ENCODE results near the gene EIF5A. TPM values are rescaled to one million over a fixed set of nuclear protein-coding genes. Genes with fewer than 3 reads are reported as not detected.

Gene EIF5A
- total and polyA plus RNA-seq, 2 experiments from 2014 or later: 267 to 693 TPM

GRCh38 chr17:7325031-7325528 lies 17.7 kb downstream of the EIF5A start:
- DNase-seq (ENCODE audit: low spot score): no peak
- no peaks in the 10 kb centered on the region for H3K9me2 ChIP-seq (replicated peaks; ENCODE audit: insufficient read depth)
- H2AFZ ChIP-seq: no peak overlapping the region
- H3K79me2 ChIP-seq: peaks cover 17% of the 10 kb centered on the region
- H3K4me2 ChIP-seq: no peak overlapping the region
- H3K4me3 ChIP-seq: no peak overlapping the region
- no peaks in the 10 kb centered on the region for H3K36me3 ChIP-seq (replicated peaks; ENCODE audit: insufficient read depth, low read depth)
- H4K20me1 ChIP-seq (ENCODE audit: insufficient read depth, poor library complexity, severe bottlenecking): no peaks in the 10 kb centered on the region
- TF ChIP-seq EZH2phosphoT487 (IDR thresholded peaks at IDR 0.05; ENCODE audit: low read depth, severe bottlenecking, unreplicated experiment) (no peak), EZH2 (IDR thresholded peaks at IDR 0.05; ENCODE audit: borderline replicate concordance) (no peak), CTCF (IDR thresholded peaks at IDR 0.05; ENCODE audit: poor library complexity) (no peak)
- no peaks in the 10 kb centered on the region for H3K27me3 ChIP-seq
- 98% methylated on average over 17 of the region's 19 CpGs for WGBS (ENCODE audit: low lambda C conversion rate, missing lambda C conversion rate)
- H3K27ac ChIP-seq: no peak overlapping the region
- no peaks in the 10 kb centered on the region for H3K9me3 ChIP-seq (ENCODE audit: low read depth)
- H3K4me1 ChIP-seq (ENCODE audit: insufficient read depth): peaks cover 5% of the 10 kb centered on the region

- no peak overlapping the region for H3K27ac ChIP-seq
- no peaks in the 10 kb centered on the region for H4K20me1 ChIP-seq (ENCODE audit: insufficient read depth, poor library complexity, severe bottlenecking)
- no peak overlapping the region for H2AFZ ChIP-seq
- no peak overlapping the region for H3K4me2 ChIP-seq
- 97% methylated on average over 11 of the region's 11 CpGs for WGBS (ENCODE audit: low lambda C conversion rate, missing lambda C conversion rate)
- H3K36me3 ChIP-seq (replicated peaks; ENCODE audit: insufficient read depth, low read depth): no peaks in the 10 kb centered on the region
- no peaks in the 10 kb centered on the region for H3K27me3 ChIP-seq
- no peak for TF ChIP-seq CTCF (IDR thresholded peaks at IDR 0.05; ENCODE audit: poor library complexity)
- no peak for TF ChIP-seq EZH2phosphoT487 (IDR thresholded peaks at IDR 0.05; ENCODE audit: low read depth, severe bottlenecking, unreplicated experiment)
- no peak for TF ChIP-seq EZH2 (IDR thresholded peaks at IDR 0.05; ENCODE audit: borderline replicate concordance)
- H3K4me1 ChIP-seq (ENCODE audit: insufficient read depth): peaks cover 10% of the 10 kb centered on the region
- no peaks in the 10 kb centered on the region for H3K9me3 ChIP-seq (ENCODE audit: low read depth)
- H3K9me2 ChIP-seq (replicated peaks; ENCODE audit: insufficient read depth): no peaks in the 10 kb centered on the region
- H3K79me2 ChIP-seq: peaks cover 17% of the 10 kb centered on the region
- DNase-seq (ENCODE audit: low spot score): no peak
- no peak overlapping the region for H3K4me3 ChIP-seq
These were observed 18.8 kb downstream of the EIF5A start for GRCh38 chr17:7326186-7326585.

- DNase-seq (ENCODE audit: low spot score): no peak
- Histone ChIP-seq H3K4me3 (no peak overlapping the region), H2AFZ (no peak overlapping the region), H3K27ac (no peak overlapping the region), H3K4me1 (ENCODE audit: insufficient read depth) (peaks cover 10% of the 10 kb centered on the region), H3K36me3 (replicated peaks; ENCODE audit: insufficient read depth, low read depth) (no peaks in the 10 kb centered on the region), H3K9me2 (replicated peaks; ENCODE audit: insufficient read depth) (no peaks in the 10 kb centered on the region), H3K79me2 (peaks cover 17% of the 10 kb centered on the region), H3K27me3 (no peaks in the 10 kb centered on the region), H3K9me3 (ENCODE audit: low read depth) (no peaks in the 10 kb centered on the region), H3K4me2 (no peak overlapping the region), H4K20me1 (ENCODE audit: insufficient read depth, poor library complexity, severe bottlenecking) (no peaks in the 10 kb centered on the region)
- 97% methylated on average over 7 of the region's 7 CpGs for whole genome bisulfite sequencing (ENCODE audit: low lambda C conversion rate, missing lambda C conversion rate)
- no peak for TF ChIP-seq EZH2 (IDR thresholded peaks at IDR 0.05; ENCODE audit: borderline replicate concordance)
- no peak for TF ChIP-seq CTCF (IDR thresholded peaks at IDR 0.05; ENCODE audit: poor library complexity)
These were observed 19.6 kb downstream of the EIF5A start for GRCh38 chr17:7327056-7327455.

- no peak for TF ChIP-seq CTCF (IDR thresholded peaks at IDR 0.05; ENCODE audit: poor library complexity)
- no peak for TF ChIP-seq EZH2phosphoT487 (IDR thresholded peaks at IDR 0.05; ENCODE audit: low read depth, severe bottlenecking, unreplicated experiment)
- no peak for TF ChIP-seq EZH2 (IDR thresholded peaks at IDR 0.05; ENCODE audit: borderline replicate concordance)
- H3K79me2 ChIP-seq: peaks cover 17% of the 10 kb centered on the region
- H3K27me3 ChIP-seq: no peaks in the 10 kb centered on the region
- no peak overlapping the region for H2AFZ ChIP-seq
- no peaks in the 10 kb centered on the region for H3K9me3 ChIP-seq (ENCODE audit: low read depth)
- no peak overlapping the region for H3K4me3 ChIP-seq
- H3K9me2 ChIP-seq (replicated peaks; ENCODE audit: insufficient read depth): no peaks in the 10 kb centered on the region
- H3K4me1 ChIP-seq (ENCODE audit: insufficient read depth): peaks cover 10% of the 10 kb centered on the region
- H3K27ac ChIP-seq: no peak overlapping the region
- H4K20me1 ChIP-seq (ENCODE audit: insufficient read depth, poor library complexity, severe bottlenecking): no peaks in the 10 kb centered on the region
- DNase-seq (ENCODE audit: low spot score): no peak
- 99% methylated on average over 11 of the region's 17 CpGs for WGBS (ENCODE audit: low lambda C conversion rate, missing lambda C conversion rate)
- H3K4me2 ChIP-seq: peak overlapping the region; percentile 91
- no peaks in the 10 kb centered on the region for H3K36me3 ChIP-seq (replicated peaks; ENCODE audit: insufficient read depth, low read depth)
These were observed 20.1 kb downstream of the EIF5A start for GRCh38 chr17:7327501-7327900.

Data from hepatocyte (in vitro differentiated cells).